ENCODE data around the gene ANXA4. TPM values are rescaled to one million over a fixed set of nuclear protein-coding genes. Genes with fewer than 3 reads are reported as not detected.

Gene ANXA4
- total and polyA plus RNA-seq, 2 of the 13 experiments (the other 11 are each of a cell fraction or from before 2014, with no cell fraction given): 155 to 168 TPM

GRCh38 chr2:69779258-69780001, 37.5 kb downstream of the ANXA4 start:
- ChIA-PET POLR2A (interaction anchor here (0.7 to 1.0 kb wide), 2 partner anchors 23 to 37 kb away, joined by 3 to 4 read pairs; partner anchors contain the start of gene ANXA4), CTCF (ENCODE audit: low intra/inter-chr PET ratio, low total read pairs) (no interaction called here)
- Histone ChIP-seq H3K27me3 (ENCODE audit: control insufficient read depth in 1 of 2, insufficient read depth in 2 of 2, low read length in 2 of 2) (no peaks in the 10 kb centered on the region), H3K27ac (ENCODE audit: extremely low read length, insufficient read depth, low read length) (peak overlapping the region; percentile 26), H2AFZ (ENCODE audit: low read length) (no peak overlapping the region), H3K36me3 (replicated peaks in 1 of 2; ENCODE audit: control insufficient read depth in 1 of 2, insufficient read depth in 2 of 2, low read length in 2 of 2) (peaks cover 5 to 6% of the 10 kb centered on the region in 2 experiments; a peak in 2 of 5 replicates), H3K9me3 (ENCODE audit: low read length) (peaks cover 4% of the 10 kb centered on the region; the same call in 1 of the 2 replicates), H3K4me3 (replicated peaks in 1 of 3; ENCODE audit: insufficient read depth in 1 of 3, low read depth in 2 of 3, low read length in 3 of 3) (no peak overlapping the region), H4K20me1 (ENCODE audit: insufficient read depth, low read length) (peaks cover 6% of the 10 kb centered on the region; the same call in 1 of the 2 replicates), H3K79me2 (ENCODE audit: insufficient read depth, low read length) (no peaks in the 10 kb centered on the region), H3K9ac (ENCODE audit: insufficient read depth, low read depth, low read length) (no peak overlapping the region), H3K4me1 (ENCODE audit: insufficient read depth, low read length) (peaks cover 55% of the 10 kb centered on the region), H3K4me2 (ENCODE audit: low read depth, low read length) (no peak overlapping the region)
- FAIRE-seq (no peak), DNase-seq (ENCODE audit: low spot score) (peak; percentile 31), ATAC-seq (peak; percentile 8; the same call in 2 of the 3 replicates)
- no TSS peak for BruUV-seq (replicated peaks)
- 74% methylated on average over 5 of the region's 5 CpGs for WGBS (ENCODE audit: low lambda C conversion rate)
- intact Hi-C loops (cut with micrococcal nuclease; ENCODE audit: unreplicated experiment) (loop anchor here (2.0 to 5.0 kb wide), 3 partner anchors 15 to 38 kb away; partner anchors contain the start of gene ANXA4), in situ Hi-C loops (cut with HindIII; ENCODE audit: extremely low pct_ligation_motif_present, low pct_unique_long_range_greater_than_20kb) (no loop called here)
- TF ChIP-seq, protein P1, sequence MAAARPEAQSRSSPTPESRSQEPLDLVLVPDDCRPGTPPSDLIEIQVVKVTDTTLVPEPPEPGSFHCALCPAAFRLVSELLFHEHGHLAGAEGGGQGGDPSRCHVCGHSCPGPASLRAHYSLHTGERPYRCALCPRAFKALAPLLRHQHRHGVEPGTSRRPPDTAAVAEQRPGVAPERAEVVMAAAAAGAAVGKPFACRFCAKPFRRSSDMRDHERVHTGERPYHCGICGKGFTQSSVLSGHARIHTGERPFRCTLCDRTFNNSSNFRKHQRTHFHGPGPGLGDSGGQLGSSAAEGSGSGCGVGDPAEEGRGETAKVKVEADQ (CRISPR knock-in tag; IDR thresholded peaks at IDR 0.05; ENCODE audit: borderline replicate concordance): 0 out of 2 replicates have a peak, but pooled peaks have one; percentile 39
- TF ChIP-seq TEAD3 (CRISPR knock-in tag; optimal IDR thresholded peaks at IDR 0.05; ENCODE audit: borderline replicate concordance) (peak; percentile 25), HOXA9 (CRISPR knock-in tag; IDR thresholded peaks at IDR 0.05; ENCODE audit: borderline replicate concordance) (peak; percentile 49; the same call in 1 of the 2 replicates), NONO (IDR thresholded peaks at IDR 0.05) (no peak), NONO (CRISPR knock-in tag; conservative IDR thresholded peaks at IDR 0.05) (peak; percentile 47; the same call in 1 of the 2 replicates), ETV6 (CRISPR knock-in tag; conservative IDR thresholded peaks at IDR 0.05) (no peak), HNF4A (CRISPR knock-in tag; IDR thresholded peaks at IDR 0.05) (no peak)
- TF ChIP-seq, protein P2, sequence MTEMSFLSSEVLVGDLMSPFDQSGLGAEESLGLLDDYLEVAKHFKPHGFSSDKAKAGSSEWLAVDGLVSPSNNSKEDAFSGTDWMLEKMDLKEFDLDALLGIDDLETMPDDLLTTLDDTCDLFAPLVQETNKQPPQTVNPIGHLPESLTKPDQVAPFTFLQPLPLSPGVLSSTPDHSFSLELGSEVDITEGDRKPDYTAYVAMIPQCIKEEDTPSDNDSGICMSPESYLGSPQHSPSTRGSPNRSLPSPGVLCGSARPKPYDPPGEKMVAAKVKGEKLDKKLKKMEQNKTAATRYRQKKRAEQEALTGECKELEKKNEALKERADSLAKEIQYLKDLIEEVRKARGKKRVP (CRISPR knock-in tag; IDR thresholded peaks at IDR 0.05): 0 out of 4 replicates have a peak, but pooled peaks of 1 of the 2 experiments have one; percentile 21

Measured in HepG2 (cell line).